Small intestine (tissue), 7 donors: ENCODE data around the gene SLC38A8. TPM values are rescaled to one million over a fixed set of nuclear protein-coding genes. Genes with fewer than 3 reads are reported as not detected.

Experiments used
- DNase-seq, 2 donors: peaks; one replicate each; pipeline versions ENCODE4 v3.0.0 to v3.0.0-alpha.2; 2013
- FAIRE-seq: peaks from 2 replicates; lab custom pipeline; 2012; peaks lifted over from hg19 to GRCh38; lab: Jason Lieb, UNC
- H3K27ac ChIP-seq, 3 donors: one replicate each; pipeline ENCODE4 v1.5.1; 2013; ENCODE audit warnings: low read length in 2 of 3, mild to moderate bottlenecking in 2 of 3, control low read depth in 1 of 3, inconsistent platforms in 1 of 3, low read depth in 1 of 3, moderate library complexity in 1 of 3
- H3K27me3 ChIP-seq, 3 donors: one replicate each; pipeline ENCODE4 v1.6.1; 2013; ENCODE audit warnings: low read length in 3 of 3, inconsistent platforms in 1 of 3; ENCODE audit not compliant: control insufficient read depth in 3 of 3, insufficient read depth in 3 of 3
- H3K36me3 ChIP-seq, 3 donors: one replicate each; pipeline ENCODE4 v1.6.1; 2013; ENCODE audit warnings: low read length in 3 of 3, inconsistent platforms in 1 of 3, low read depth in 1 of 3, mild to moderate bottlenecking in 1 of 3, moderate library complexity in 1 of 3; ENCODE audit not compliant: control insufficient read depth in 3 of 3, insufficient read depth in 2 of 3
- H3K4me1 ChIP-seq, 3 donors: one replicate each; pipeline ENCODE4 v1.6.1; 2013; ENCODE audit warnings: low read length in 2 of 3, inconsistent platforms in 1 of 3, low read depth in 1 of 3, mild to moderate bottlenecking in 1 of 3, moderate library complexity in 1 of 3; ENCODE audit not compliant: control insufficient read depth in 3 of 3, insufficient read depth in 2 of 3
- H3K4me3 ChIP-seq, 3 donors: one replicate each; pipeline ENCODE4 v1.5.1; 2013; ENCODE audit warnings: low read length in 3 of 3, control low read depth in 1 of 3, inconsistent platforms in 1 of 3, low read depth in 1 of 3, mild to moderate bottlenecking in 1 of 3, moderate library complexity in 1 of 3
- H3K9me3 ChIP-seq, 2 donors: one replicate each; pipeline ENCODE4 v1.6.1; 2013; ENCODE audit warnings: low read depth in 1 of 2, low read length in 1 of 2; ENCODE audit not compliant: control insufficient read depth in 2 of 2, insufficient read depth in 1 of 2
- WGBS, 3 donors: extraction: QIAGEN DNeasy Blood & Tissue Kit; methylation state at CpG; one replicate each; pipeline ENCODE4 v1.1.7; 2013; 5-methylcytosine and 5-hydroxymethylcytosine counted together
- polyA plus RNA-seq, 4 donors: library from polyadenylated mRNA; stranded (reverse) in 3 of 4; unstranded in 1 of 4; fragments of 200-250 nt in 3 of 4; fragments of 120-200 nt in 1 of 4; gene quantifications; one replicate each; pipeline versions ENCODE4 v1.2.1 to v1.2.3, GENCODE V29; 2013
- donor health status: healthy with polysubstance abuse.
- donor health status: control.
- donor health status: control.
- donor health status: Bipolar disorder and iron deficiency.
- donor health status: healthy.

Gene SLC38A8
- polyA plus RNA-seq, 4 donors = 0.33 TPM; not detected in 3

- H3K4me3 ChIP-seq = no peak overlapping the region
- peaks cover 30 to 86% (median 34%) of the 10 kb centered on the region in 3 donors for H3K36me3 ChIP-seq
- no peaks in the 10 kb centered on the region for H3K4me1 ChIP-seq
- H3K27ac ChIP-seq = no peak overlapping the region
- DNase-seq (no peak), FAIRE-seq (no peak)
- H3K9me3 ChIP-seq = no peaks in the 10 kb centered on the region
- WGBS, 3 donors = 95 to 96% (median 95%) methylated on average over 15 of the region's 15 CpGs
- no peaks in the 10 kb centered on the region for H3K27me3 ChIP-seq
Observed at GRCh38 chr16:84058211-84058610, 15.6 kb upstream of the SLC38A8 start.

DNA sequence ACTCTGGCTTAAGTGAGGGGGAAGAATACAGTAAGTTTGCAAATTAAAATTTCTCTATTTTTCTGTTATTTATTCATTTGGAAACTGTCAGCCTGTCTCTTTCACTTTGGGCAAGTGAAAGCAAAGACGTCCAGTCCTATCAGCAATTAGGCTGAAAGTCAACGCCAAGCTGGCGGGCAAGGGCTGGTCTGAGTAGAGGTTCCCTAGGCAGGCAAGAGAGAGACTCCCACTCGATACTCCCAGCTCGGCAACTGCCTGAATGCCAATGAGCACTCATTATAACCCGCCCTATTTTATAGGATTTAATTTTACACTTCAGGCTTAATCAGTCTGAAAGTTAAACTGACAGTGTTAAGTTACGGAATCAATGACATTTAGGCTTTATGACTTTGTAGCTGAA lies 14.3 kb upstream of the SLC38A8 start:
- no peaks in the 10 kb centered on the region for H3K4me1 ChIP-seq
- no peak overlapping the region for H3K27ac ChIP-seq
- DNase-seq = no peak
- peaks cover 23 to 83% (median 36%) of the 10 kb centered on the region in 3 donors for H3K36me3 ChIP-seq
- WGBS, 3 donors = 85 to 88% (median 85%) methylated on average over 7 of the region's 7 CpGs
- no peaks in the 10 kb centered on the region for H3K27me3 ChIP-seq
- H3K4me3 ChIP-seq = no peak overlapping the region
- no peaks in the 10 kb centered on the region for H3K9me3 ChIP-seq
- no peak for FAIRE-seq

DNA sequence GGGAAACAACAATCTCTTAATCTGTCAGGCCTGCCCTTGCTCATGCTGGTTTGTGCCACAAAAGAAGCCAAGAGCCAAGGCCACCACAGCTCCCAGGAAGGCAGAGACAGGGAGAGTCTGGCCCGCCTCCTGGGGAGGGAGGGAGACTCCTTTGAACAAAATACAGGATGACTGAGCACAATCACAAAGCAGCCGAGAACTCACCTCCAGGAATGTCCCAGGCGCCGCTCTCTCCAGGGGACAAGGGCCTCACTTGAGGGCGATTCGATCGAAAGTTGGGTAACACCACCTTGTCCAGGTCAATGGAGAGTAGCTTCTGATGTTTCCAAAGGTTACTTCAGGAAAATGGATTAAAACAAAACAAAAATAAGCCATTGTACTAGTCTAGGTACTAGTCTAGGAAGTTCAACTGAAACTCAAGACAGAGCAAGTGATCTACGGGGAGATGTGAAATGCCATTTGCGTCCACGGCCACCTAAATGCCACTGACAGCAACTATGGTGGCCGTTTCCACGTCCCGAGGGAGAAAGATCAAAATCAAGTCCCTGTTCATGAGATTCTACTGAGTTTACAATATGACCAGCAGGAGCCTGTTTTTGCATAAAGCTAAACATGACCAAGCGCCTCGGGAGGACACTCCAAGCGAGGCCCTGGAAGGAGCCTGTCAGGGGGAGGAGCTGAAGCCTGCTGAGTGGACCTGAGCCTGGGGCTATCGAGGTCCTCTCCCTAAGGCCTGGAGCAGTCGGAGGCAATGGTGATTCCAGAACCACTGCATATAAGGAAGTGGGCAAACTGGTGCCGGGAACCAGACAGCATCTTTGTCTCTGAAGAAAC lies 13.4 kb upstream of the SLC38A8 start:
- no peak for DNase-seq
- Histone ChIP-seq H3K27ac (no peak overlapping the region), H3K9me3 (no peaks in the 10 kb centered on the region), H3K36me3 (peaks cover 19 to 77% (median 32%) of the 10 kb centered on the region in 3 donors), H3K4me3 (no peak overlapping the region), H3K27me3 (no peaks in the 10 kb centered on the region), H3K4me1 (no peaks in the 10 kb centered on the region)
- WGBS, 3 donors = 90 to 94% (median 92%) methylated on average over 19 of the region's 19 CpGs
- no peak for FAIRE-seq

- Histone ChIP-seq H3K27ac (no peak overlapping the region), H3K27me3 (no peaks in the 10 kb centered on the region), H3K4me1 (no peaks in the 10 kb centered on the region), H3K9me3 (no peaks in the 10 kb centered on the region), H3K4me3 (no peak overlapping the region), H3K36me3 (peaks cover 19 to 73% (median 28%) of the 10 kb centered on the region in 3 donors)
- DNase-seq (no peak), FAIRE-seq (no peak)
- 75 to 84% (median 78%) methylated on average over 5 of the region's 5 CpGs for WGBS, 3 donors
Observed at GRCh38 chr16:84055366-84055765, 12.8 kb upstream of the SLC38A8 start.

GRCh38 chr16:84054916-84055315 lies 12.3 kb upstream of the SLC38A8 start:
- no peak overlapping the region for H3K27ac ChIP-seq
- DNase-seq = no peak

GRCh38 chr16:84054271-84054670 lies 11.7 kb upstream of the SLC38A8 start:
- FAIRE-seq (no peak), DNase-seq (no peak)
- Histone ChIP-seq H3K4me3 (no peak overlapping the region), H3K9me3 (no peaks in the 10 kb centered on the region), H3K4me1 (no peaks in the 10 kb centered on the region), H3K27ac (no peak overlapping the region), H3K36me3 (peaks cover 15 to 75% (median 25%) of the 10 kb centered on the region in 3 donors), H3K27me3 (no peaks in the 10 kb centered on the region)
- WGBS, 3 donors = 96 to 98% (median 97%) methylated on average over 16 of the region's 16 CpGs

More at GRCh38 chr16:84054916-84055315, 12.3 kb upstream of the SLC38A8 start:
- Histone ChIP-seq H3K27me3 (no peaks in the 10 kb centered on the region), H3K36me3 (peaks cover 19 to 73% (median 25%) of the 10 kb centered on the region in 3 donors), H3K9me3 (no peaks in the 10 kb centered on the region), H3K4me1 (no peaks in the 10 kb centered on the region), H3K4me3 (no peak overlapping the region)
- 82 to 89% (median 88%) methylated on average over 13 of the region's 13 CpGs for WGBS, 3 donors
- no peak for FAIRE-seq

DNA sequence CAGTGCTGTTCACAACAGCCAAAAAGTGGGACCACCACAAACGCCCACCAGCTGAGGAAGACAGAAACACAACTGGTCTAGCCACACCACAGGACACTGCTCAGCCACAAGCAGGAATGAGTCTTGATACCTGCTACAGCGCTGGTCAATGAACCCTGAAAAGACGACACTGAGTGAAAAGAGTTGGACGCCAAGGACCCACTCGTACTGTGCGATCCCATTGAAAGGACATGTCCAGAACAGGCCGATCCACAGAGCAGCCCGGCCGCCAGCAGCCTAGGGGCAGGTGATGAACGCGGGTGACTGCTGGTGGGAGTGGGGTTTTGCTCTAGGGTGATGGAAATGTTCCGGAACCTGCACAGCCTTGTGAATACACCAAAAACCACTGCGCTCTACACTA lies 10.6 kb upstream of the SLC38A8 start:
- Histone ChIP-seq H3K4me1 (no peaks in the 10 kb centered on the region), H3K27me3 (no peaks in the 10 kb centered on the region), H3K27ac (no peak overlapping the region), H3K4me3 (no peak overlapping the region), H3K9me3 (no peaks in the 10 kb centered on the region), H3K36me3 (peaks cover 12 to 71% (median 22%) of the 10 kb centered on the region in 3 donors)
- DNase-seq (no peak), FAIRE-seq (no peak)
- 95 to 96% (median 95%) methylated on average over 13 of the region's 13 CpGs for WGBS, 3 donors

- H3K36me3 ChIP-seq = peaks cover 9 to 69% (median 20%) of the 10 kb centered on the region in 3 donors
- 92 to 95% (median 94%) methylated on average over 27 of the region's 27 CpGs for WGBS, 3 donors
- no peaks in the 10 kb centered on the region for H3K27me3 ChIP-seq
- no peaks in the 10 kb centered on the region for H3K9me3 ChIP-seq
- no peak overlapping the region for H3K4me3 ChIP-seq
- no peaks in the 10 kb centered on the region for H3K4me1 ChIP-seq
- DNase-seq = no peak
- H3K27ac ChIP-seq = no peak overlapping the region
- no peak for FAIRE-seq
Observed at GRCh38 chr16:84052071-84052622, 9.6 kb upstream of the SLC38A8 start.
